Panc1 (cell line): ENCODE results near the gene SMPX. TPM values are rescaled to one million over a fixed set of nuclear protein-coding genes. Genes with fewer than 3 reads are reported as not detected.

ENCODE experiments used
- ATAC-seq: fragments of 200-7000 bp; cut with Tn5 transposase; 2 replicates; pipeline ENCODE4 v1.9.1; 2020; ENCODE audit warnings: mild to moderate bottlenecking, moderate library complexity
- BruUV-seq: library from RNA; stranded (reverse); fragments of 400-500 nt; replicated peaks from 2 replicates; lab custom pipeline; 2021; lab: Mats Ljungman, UMichigan
- CTCF ChIA-PET: fragments of 300-600 bp; sonication (Branson Sonifier 250); formaldehyde crosslinking; loops from one replicate; lab custom pipeline; 2022; ENCODE audit warnings: antibody characterized with exemption; lab: Charles Lee
- POLR2A ChIA-PET: fragments of 300-600 bp; sonication (Branson Sonifier 250); formaldehyde crosslinking; loops from one replicate; lab custom pipeline; 2022; ENCODE audit warnings: antibody characterized with exemption; lab: Charles Lee
- DNase-seq: peaks from one replicate; pipeline ENCODE4 v3.0.0-alpha.2; 2010; ENCODE audit warnings: low read depth, low spot score
- H3K27ac ChIP-seq: 2 replicates; pipeline ENCODE4 v1.5.1; 2011; ENCODE audit warnings: mild to moderate bottlenecking, low read length, inconsistent platforms
- H3K27me3 ChIP-seq: fragments of 200-500 bp; sonication (Bioruptor generic); 2 replicates; pipeline ENCODE4 v1.6.0; 2014; ENCODE audit warnings: low read length, inconsistent platforms; ENCODE audit not compliant: control insufficient read depth, insufficient read depth
- H3K36me3 ChIP-seq: fragments of 200-500 bp; sonication (Bioruptor generic); 2 replicates; pipeline ENCODE4 v1.5.1; 2014; ENCODE audit warnings: inconsistent platforms, mild to moderate bottlenecking, low read length, moderate library complexity; ENCODE audit not compliant: control insufficient read depth, insufficient read depth
- H3K4me1 ChIP-seq: 2 replicates; pipeline ENCODE4 v1.5.1; 2011; ENCODE audit warnings: inconsistent platforms, mild to moderate bottlenecking, low read length, moderate library complexity; ENCODE audit not compliant: control insufficient read depth, insufficient read depth
- H3K4me3 ChIP-seq, 2 experiments: 2 replicates each; pipeline ENCODE4 v1.5.1; 2011 to 2012; ENCODE audit warnings: low read depth in 2 of 2, low read length in 2 of 2, mild to moderate bottlenecking in 2 of 2, inconsistent platforms in 1 of 2, moderate library complexity in 1 of 2
- H3K9me3 ChIP-seq: fragments of 200-500 bp; sonication (Bioruptor generic); 2 replicates; pipeline ENCODE4 v1.5.1; 2014; ENCODE audit warnings: low read depth, mild to moderate bottlenecking, inconsistent platforms, low read length, moderate library complexity; ENCODE audit not compliant: control insufficient read depth, insufficient read depth
- POLR2AphosphoS5 ChIP-seq: IDR thresholded peaks from 2 replicates; pipeline ENCODE4 v1.6.1; 2012; ENCODE audit warnings: mild to moderate bottlenecking, low read depth, low read length, moderate library complexity
- SIN3A ChIP-seq: IDR thresholded peaks from 2 replicates; pipeline ENCODE4 v1.6.1; 2012; ENCODE audit warnings: low read depth, mild to moderate bottlenecking, low read length, moderate library complexity, borderline replicate concordance; ENCODE audit not compliant: insufficient read depth
- TCF7L2 ChIP-seq: IDR thresholded peaks from 2 replicates; pipeline ENCODE4 v1.6.1; 2011; ENCODE audit warnings: mild to moderate bottlenecking, low read depth, low read length, inconsistent platforms
- in situ Hi-C: cut with HindIII; loops from 2 replicates; pipeline ENCODE4 v1.10.0; 2016; ENCODE audit warnings: low sequenced_read_pairs, low pct_unique_long_range_greater_than_20kb
- intact Hi-C: fragments of 100-400 bp; cut with micrococcal nuclease; formaldehyde crosslinking; loops from one replicate; pipeline ENCODE4 v1.10.0; 2022; ENCODE audit not compliant: unreplicated experiment
- total RNA-seq: library from RNA; stranded (reverse); gene quantifications from one replicate; pipeline ENCODE4 v1.2.1, GENCODE V29; 2021; ENCODE audit not compliant: unreplicated experiment
- TF ChIP-seq, protein P1 (sequence below), 2 experiments: IDR thresholded peaks; 2 replicates each; pipeline ENCODE4 v1.6.1; 2011 to 2012; ENCODE audit warnings: low read depth in 2 of 2, control low read depth in 1 of 2, low read length in 1 of 2, mild to moderate bottlenecking in 1 of 2, moderate library complexity in 1 of 2; ENCODE audit not compliant: insufficient read depth in 1 of 2
- TF ChIP-seq, protein P2 (sequence below): fragments of 450-650 bp; IDR thresholded peaks from 2 replicates; pipeline ENCODE4 v1.5.1; 2017; ENCODE audit warnings: mild to moderate bottlenecking

SMPX gene
- total RNA-seq, 1 experiment from 2014 or later = not detected

DNA sequence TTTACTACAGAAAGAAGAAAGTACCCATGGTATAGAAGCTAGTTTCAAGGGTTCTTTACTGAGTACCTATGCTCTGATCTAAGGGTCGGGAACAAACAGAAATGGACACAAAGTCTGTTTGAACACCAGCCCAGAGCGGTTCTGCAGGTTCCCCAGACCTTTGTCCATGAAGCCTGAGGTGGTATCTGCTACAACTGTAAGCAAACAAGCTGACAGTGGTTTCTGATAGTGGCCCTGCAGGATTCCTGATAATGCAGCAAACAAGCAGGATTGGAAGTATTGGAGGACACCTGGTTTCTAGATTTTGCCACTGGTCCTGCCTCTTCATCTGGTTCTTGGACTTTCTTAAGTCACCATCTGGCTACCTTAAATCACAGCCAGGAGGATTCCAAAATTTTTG, 23.7 kb downstream of the SMPX start:
- no peaks in the 10 kb centered on the region for H3K27me3 ChIP-seq
- no peaks in the 10 kb centered on the region for H3K9me3 ChIP-seq
- ChIA-PET POLR2A (no interaction called here), CTCF (no interaction called here)
- no peak for DNase-seq
- in situ Hi-C loops (no loop called here), intact Hi-C loops (no loop called here)
- no peaks in the 10 kb centered on the region for H3K4me1 ChIP-seq
- TF ChIP-seq POLR2AphosphoS5 (no peak), SIN3A (no peak), TCF7L2 (no peak)
- TF ChIP-seq, protein P1, sequence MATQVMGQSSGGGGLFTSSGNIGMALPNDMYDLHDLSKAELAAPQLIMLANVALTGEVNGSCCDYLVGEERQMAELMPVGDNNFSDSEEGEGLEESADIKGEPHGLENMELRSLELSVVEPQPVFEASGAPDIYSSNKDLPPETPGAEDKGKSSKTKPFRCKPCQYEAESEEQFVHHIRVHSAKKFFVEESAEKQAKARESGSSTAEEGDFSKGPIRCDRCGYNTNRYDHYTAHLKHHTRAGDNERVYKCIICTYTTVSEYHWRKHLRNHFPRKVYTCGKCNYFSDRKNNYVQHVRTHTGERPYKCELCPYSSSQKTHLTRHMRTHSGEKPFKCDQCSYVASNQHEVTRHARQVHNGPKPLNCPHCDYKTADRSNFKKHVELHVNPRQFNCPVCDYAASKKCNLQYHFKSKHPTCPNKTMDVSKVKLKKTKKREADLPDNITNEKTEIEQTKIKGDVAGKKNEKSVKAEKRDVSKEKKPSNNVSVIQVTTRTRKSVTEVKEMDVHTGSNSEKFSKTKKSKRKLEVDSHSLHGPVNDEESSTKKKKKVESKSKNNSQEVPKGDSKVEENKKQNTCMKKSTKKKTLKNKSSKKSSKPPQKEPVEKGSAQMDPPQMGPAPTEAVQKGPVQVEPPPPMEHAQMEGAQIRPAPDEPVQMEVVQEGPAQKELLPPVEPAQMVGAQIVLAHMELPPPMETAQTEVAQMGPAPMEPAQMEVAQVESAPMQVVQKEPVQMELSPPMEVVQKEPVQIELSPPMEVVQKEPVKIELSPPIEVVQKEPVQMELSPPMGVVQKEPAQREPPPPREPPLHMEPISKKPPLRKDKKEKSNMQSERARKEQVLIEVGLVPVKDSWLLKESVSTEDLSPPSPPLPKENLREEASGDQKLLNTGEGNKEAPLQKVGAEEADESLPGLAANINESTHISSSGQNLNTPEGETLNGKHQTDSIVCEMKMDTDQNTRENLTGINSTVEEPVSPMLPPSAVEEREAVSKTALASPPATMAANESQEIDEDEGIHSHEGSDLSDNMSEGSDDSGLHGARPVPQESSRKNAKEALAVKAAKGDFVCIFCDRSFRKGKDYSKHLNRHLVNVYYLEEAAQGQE (IDR thresholded peaks at IDR 0.05; ENCODE audit: insufficient read depth in 1 of 2, low read depth in 2 of 2, low read length in 1 of 2) = no peak
- TF ChIP-seq, protein P2, sequence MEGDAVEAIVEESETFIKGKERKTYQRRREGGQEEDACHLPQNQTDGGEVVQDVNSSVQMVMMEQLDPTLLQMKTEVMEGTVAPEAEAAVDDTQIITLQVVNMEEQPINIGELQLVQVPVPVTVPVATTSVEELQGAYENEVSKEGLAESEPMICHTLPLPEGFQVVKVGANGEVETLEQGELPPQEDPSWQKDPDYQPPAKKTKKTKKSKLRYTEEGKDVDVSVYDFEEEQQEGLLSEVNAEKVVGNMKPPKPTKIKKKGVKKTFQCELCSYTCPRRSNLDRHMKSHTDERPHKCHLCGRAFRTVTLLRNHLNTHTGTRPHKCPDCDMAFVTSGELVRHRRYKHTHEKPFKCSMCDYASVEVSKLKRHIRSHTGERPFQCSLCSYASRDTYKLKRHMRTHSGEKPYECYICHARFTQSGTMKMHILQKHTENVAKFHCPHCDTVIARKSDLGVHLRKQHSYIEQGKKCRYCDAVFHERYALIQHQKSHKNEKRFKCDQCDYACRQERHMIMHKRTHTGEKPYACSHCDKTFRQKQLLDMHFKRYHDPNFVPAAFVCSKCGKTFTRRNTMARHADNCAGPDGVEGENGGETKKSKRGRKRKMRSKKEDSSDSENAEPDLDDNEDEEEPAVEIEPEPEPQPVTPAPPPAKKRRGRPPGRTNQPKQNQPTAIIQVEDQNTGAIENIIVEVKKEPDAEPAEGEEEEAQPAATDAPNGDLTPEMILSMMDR = no peak
- no TSS peak for BruUV-seq
- ATAC-seq = no peak
- H3K27ac ChIP-seq = no peak overlapping the region
- no peak overlapping the region for H3K4me3 ChIP-seq
- H3K36me3 ChIP-seq = no peaks in the 10 kb centered on the region

DNA sequence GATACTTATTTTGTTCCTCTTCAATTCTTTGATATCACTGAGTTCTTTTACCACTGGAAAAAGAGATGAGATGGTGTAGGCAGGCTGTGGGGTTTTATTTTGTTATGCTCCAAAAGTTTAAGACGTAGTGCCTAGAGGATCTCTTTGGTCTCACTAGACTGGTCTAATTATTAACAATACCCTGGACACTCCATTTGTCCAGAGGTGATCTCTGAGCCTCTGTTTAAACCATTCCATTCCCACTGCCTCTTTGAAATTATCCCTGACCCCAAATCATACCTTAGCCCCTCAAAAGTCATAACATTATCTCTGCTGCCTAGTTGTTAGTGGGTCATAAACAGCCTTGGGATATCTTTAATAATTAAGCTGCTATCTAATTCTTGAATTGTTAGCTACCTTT, 24.2 kb downstream of the SMPX start:
- Histone ChIP-seq H3K4me3 (no peak overlapping the region), H3K4me1 (no peaks in the 10 kb centered on the region), H3K27ac (no peak overlapping the region), H3K27me3 (no peaks in the 10 kb centered on the region), H3K36me3 (no peaks in the 10 kb centered on the region), H3K9me3 (no peaks in the 10 kb centered on the region)
- intact Hi-C loops = no loop called here
- BruUV-seq = no TSS peak
- TF ChIP-seq, protein P2 = no peak
- TF ChIP-seq, protein P1 (IDR thresholded peaks at IDR 0.05; ENCODE audit: insufficient read depth in 1 of 2, low read depth in 2 of 2, low read length in 1 of 2) = no peak
- no peak for TF ChIP-seq POLR2AphosphoS5
- no peak for TF ChIP-seq TCF7L2
- TF ChIP-seq SIN3A = no peak
- no peak for DNase-seq
- ChIA-PET POLR2A (no interaction called here), CTCF (no interaction called here)
- in situ Hi-C loops = no loop called here
- no peak for ATAC-seq
